H9 (cell line): ENCODE results near the gene SCGB1A1. TPM values are rescaled to one million over a fixed set of nuclear protein-coding genes. Genes with fewer than 3 reads are reported as not detected.

Experiments
- DNase-seq: peaks from one replicate; pipeline ENCODE4 v3.0.0-alpha.2; 2017
- H2AFZ ChIP-seq: one replicate; pipeline ENCODE4 v1.6.1; 2013; ENCODE audit warnings: mild to moderate bottlenecking, low read length, control low read depth, moderate library complexity
- H2AK5ac ChIP-seq: 2 replicates; pipeline ENCODE4 v1.6.1; 2013; ENCODE audit warnings: low read length, control low read depth, mixed read lengths; ENCODE audit not compliant: insufficient read length
- H2BK120ac ChIP-seq: one replicate; pipeline ENCODE4 v1.6.1; 2013; ENCODE audit warnings: low read depth, mild to moderate bottlenecking, low read length, control low read depth, inconsistent platforms; ENCODE audit not compliant: poor library complexity, severe bottlenecking
- H2BK12ac ChIP-seq: 2 replicates; pipeline ENCODE4 v1.6.1; 2013; ENCODE audit warnings: low read length, control low read depth, mixed read lengths, low read depth; ENCODE audit not compliant: insufficient read length
- H2BK15ac ChIP-seq: 2 replicates; pipeline ENCODE4 v1.6.1; 2013; ENCODE audit warnings: low read depth, low read length, control low read depth
- H2BK20ac ChIP-seq: one replicate; pipeline ENCODE4 v1.6.1; 2013; ENCODE audit warnings: low read depth, mild to moderate bottlenecking, low read length, control low read depth, inconsistent platforms; ENCODE audit not compliant: poor library complexity, severe bottlenecking
- H2BK5ac ChIP-seq: 2 replicates; pipeline ENCODE4 v1.6.1; 2013; ENCODE audit warnings: low read length, control low read depth, mixed read lengths; ENCODE audit not compliant: insufficient read length
- H3K14ac ChIP-seq: 2 replicates; pipeline ENCODE4 v1.6.1; 2013; ENCODE audit warnings: low read length, control low read depth; ENCODE audit not compliant: insufficient read depth
- H3K18ac ChIP-seq: 2 replicates; pipeline ENCODE4 v1.6.1; 2013; ENCODE audit warnings: low read depth, mild to moderate bottlenecking, mixed read lengths, low read length, control low read depth; ENCODE audit not compliant: insufficient read length
- H3K23ac ChIP-seq: 2 replicates; pipeline ENCODE4 v1.6.1; 2013; ENCODE audit warnings: low read length, control low read depth, mixed read lengths, low read depth; ENCODE audit not compliant: insufficient read length
- H3K23me2 ChIP-seq: 2 replicates; pipeline ENCODE4 v1.6.1; 2013; ENCODE audit warnings: low read depth, mild to moderate bottlenecking, mixed read lengths, low read length, control low read depth; ENCODE audit not compliant: insufficient read length, poor library complexity, severe bottlenecking
- H3K27ac ChIP-seq: 2 replicates; pipeline ENCODE4 v1.5.1; 2013; ENCODE audit warnings: low read length, control low read depth, mixed read lengths, low read depth; ENCODE audit not compliant: insufficient read length
- H3K27me3 ChIP-seq: 2 replicates; pipeline ENCODE4 v1.6.1; 2013; ENCODE audit warnings: low read length, control low read depth, inconsistent platforms; ENCODE audit not compliant: insufficient read depth
- H3K4ac ChIP-seq: 2 replicates; pipeline ENCODE4 v1.6.1; 2013; ENCODE audit warnings: low read depth, mild to moderate bottlenecking, control low read depth, inconsistent platforms, low read length, moderate library complexity
- H3K4me1 ChIP-seq: 2 replicates; pipeline ENCODE4 v1.6.1; 2013; ENCODE audit warnings: low read length, control low read depth, inconsistent platforms; ENCODE audit not compliant: insufficient read depth
- H3K4me2 ChIP-seq: 2 replicates; pipeline ENCODE4 v1.6.1; 2013; ENCODE audit warnings: low read length, control low read depth, mixed read lengths; ENCODE audit not compliant: insufficient read length, insufficient read depth
- H3K56ac ChIP-seq: 2 replicates; pipeline ENCODE4 v1.6.1; 2013; ENCODE audit warnings: low read depth, mild to moderate bottlenecking, mixed read lengths, low read length, control low read depth; ENCODE audit not compliant: insufficient read length
- H3K79me1 ChIP-seq: 2 replicates; pipeline ENCODE4 v1.6.1; 2013; ENCODE audit warnings: low read depth, mild to moderate bottlenecking, moderate library complexity, low read length, control low read depth, inconsistent platforms; ENCODE audit not compliant: insufficient read depth, poor library complexity, severe bottlenecking
- H3K79me2 ChIP-seq: 2 replicates; pipeline ENCODE4 v1.6.1; 2013; ENCODE audit warnings: low read length, control low read depth, inconsistent platforms; ENCODE audit not compliant: insufficient read depth
- H3K9ac ChIP-seq: 2 replicates; pipeline ENCODE4 v1.6.1; 2013; ENCODE audit warnings: low read length, control low read depth, mixed read lengths; ENCODE audit not compliant: insufficient read length; ENCODE audit errors: extremely low read depth
- H3K9me3 ChIP-seq: one replicate; pipeline ENCODE4 v1.6.1; 2013; ENCODE audit warnings: low read depth, low read length, inconsistent platforms; ENCODE audit not compliant: control insufficient read depth
- H3T11ph ChIP-seq: one replicate; pipeline ENCODE4 v1.6.1; 2013; ENCODE audit warnings: mild to moderate bottlenecking, low read length, control low read depth, inconsistent platforms
- H4K20me1 ChIP-seq: one replicate; pipeline ENCODE4 v1.6.1; 2013; ENCODE audit not compliant: control insufficient read depth, insufficient read length, insufficient read depth
- H4K5ac ChIP-seq: 2 replicates; pipeline ENCODE4 v1.6.1; 2013; ENCODE audit warnings: low read depth, mild to moderate bottlenecking, mixed read lengths, low read length, control low read depth; ENCODE audit not compliant: insufficient read length
- H4K8ac ChIP-seq: replicated peaks from 2 replicates; pipeline ENCODE4 v1.6.1; 2013; ENCODE audit warnings: low read length, control low read depth, mixed read lengths, low read depth; ENCODE audit not compliant: insufficient read length
- H4K91ac ChIP-seq: 2 replicates; pipeline ENCODE4 v1.6.1; 2013; ENCODE audit warnings: low read depth, mild to moderate bottlenecking, moderate library complexity, mixed read lengths, low read length, control low read depth; ENCODE audit not compliant: insufficient read length
- H3K27ac Mint-ChIP-seq, 3 experiments: 2 replicates in 2 of 3; 3 replicates in 1 of 3; pipeline ENCODE4 v1.8.0; 2020 to 2021; ENCODE audit warnings: mixed read lengths in 3 of 3, mild to moderate bottlenecking in 1 of 3, moderate library complexity in 1 of 3
- H3K27me3 Mint-ChIP-seq: 2 replicates; pipeline ENCODE4 v1.8.0; 2021; ENCODE audit warnings: low read depth, mild to moderate bottlenecking, moderate library complexity, mixed read lengths
- H3K36me3 Mint-ChIP-seq, 3 experiments: 2 replicates in 2 of 3; 3 replicates in 1 of 3; pipeline ENCODE4 v1.8.0; 2020 to 2021; ENCODE audit warnings: low read depth in 3 of 3, mixed read lengths in 3 of 3; ENCODE audit not compliant: insufficient read depth in 1 of 3
- H3K4me1 Mint-ChIP-seq, 2 experiments: 2 replicates each; pipeline ENCODE4 v1.8.0; 2020; ENCODE audit warnings: mixed read lengths in 2 of 2
- H3K4me3 Mint-ChIP-seq, 2 experiments: 2 replicates in 1 of 2; 3 replicates in 1 of 2; pipeline ENCODE4 v1.8.0; 2020 to 2021; ENCODE audit warnings: mild to moderate bottlenecking in 2 of 2, mixed read lengths in 2 of 2, moderate library complexity in 1 of 2
- H3K9me3 Mint-ChIP-seq, 2 experiments: 2 replicates in 1 of 2; 3 replicates in 1 of 2; pipeline ENCODE4 v1.8.0; 2020; ENCODE audit warnings: mild to moderate bottlenecking in 2 of 2, mixed read lengths in 2 of 2, moderate library complexity in 1 of 2
- CTCF ChIP-seq: fragments of 200-600 bp; sonication (generic); conservative IDR thresholded peaks from 3 replicates; pipeline ENCODE4 v1.8.0; 2021; ENCODE audit warnings: antibody characterized with exemption, mild to moderate bottlenecking
- WGBS: extraction: QIAGEN DNeasy Blood & Tissue Kit; methylation state at CpG from one replicate; pipeline ENCODE4 v1.1.7; 2013; ENCODE audit warnings: missing lambda C conversion rate, low lambda C conversion rate, mixed read lengths; ENCODE audit not compliant: insufficient read length; ENCODE audit errors: extremely low coverage; 5-methylcytosine and 5-hydroxymethylcytosine counted together
- total RNA-seq: library from RNA; stranded (reverse); gene quantifications from 2 replicates; pipeline ENCODE4 v1.2.1, GENCODE V29; 2021

SCGB1A1 gene
- total RNA-seq, 1 experiment from 2014 or later = not detected

- Histone ChIP-seq H3K14ac (no peak overlapping the region), H3T11ph (no peak overlapping the region), H4K8ac (no peak overlapping the region), H3K4me1 (no peaks in the 10 kb centered on the region), H4K20me1 (no peaks in the 10 kb centered on the region), H3K27ac (no peak overlapping the region), H2BK20ac (no peak overlapping the region), H2BK12ac (no peak overlapping the region), H3K9me3 (no peaks in the 10 kb centered on the region), H4K5ac (no peak overlapping the region), H2BK120ac (no peak overlapping the region), H2AFZ (no peak overlapping the region), H3K27me3 (peaks cover 2% of the 10 kb centered on the region; the same call in 1 of the 2 replicates), H3K56ac (no peak overlapping the region), H3K4ac (no peak overlapping the region), H3K18ac (no peak overlapping the region), H2AK5ac (no peak overlapping the region), H2BK15ac (no peak overlapping the region), H3K9ac (no peak overlapping the region), H3K79me1 (no peaks in the 10 kb centered on the region), H2BK5ac (no peak overlapping the region), H3K23me2 (no peaks in the 10 kb centered on the region), H3K4me2 (no peak overlapping the region), H3K79me2 (no peaks in the 10 kb centered on the region), H3K23ac (no peak overlapping the region), H4K91ac (no peak overlapping the region)
- H3K27ac Mint-ChIP-seq = no peak overlapping the region
- no CpG with 5 or more reads among the region's 1 CpG for WGBS
- peaks cover 9 to 18% of the 10 kb centered on the region in 2 experiments for H3K4me1 Mint-ChIP-seq
- no peaks in the 10 kb centered on the region for H3K9me3 Mint-ChIP-seq
- H3K27me3 Mint-ChIP-seq = peaks cover 60% of the 10 kb centered on the region
- H3K36me3 Mint-ChIP-seq = no peaks in the 10 kb centered on the region
- H3K4me3 Mint-ChIP-seq = no peak overlapping the region
- DNase-seq = no peak
- TF ChIP-seq CTCF = no peak
These were observed 1.1 kb downstream of the SCGB1A1 start for GRCh38 chr11:62419943-62420342.
